Stimulated activated CD4-positive, alpha-beta T cell treated with anti-CD3 and anti-CD28 coated beads, Interleukin-12 subunit alpha, Interleukin-12 subunit beta, amount 100 ng/mL, for 48 hours (primary cell): ENCODE results near the gene RABIF.
"Not testable (repeated sequence)": the region's sequence is repeated elsewhere in the genome, so short reads cannot be mapped to it uniquely, and the experiment has no call there.

ENCODE experiments used
- DNase-seq, 3 donors: peaks; one replicate each; pipeline ENCODE4 v3.0.0-alpha.2; 2020; ENCODE audit warnings: low read depth in 2 of 3, low spot score in 1 of 3

Gene RABIF

DNA sequence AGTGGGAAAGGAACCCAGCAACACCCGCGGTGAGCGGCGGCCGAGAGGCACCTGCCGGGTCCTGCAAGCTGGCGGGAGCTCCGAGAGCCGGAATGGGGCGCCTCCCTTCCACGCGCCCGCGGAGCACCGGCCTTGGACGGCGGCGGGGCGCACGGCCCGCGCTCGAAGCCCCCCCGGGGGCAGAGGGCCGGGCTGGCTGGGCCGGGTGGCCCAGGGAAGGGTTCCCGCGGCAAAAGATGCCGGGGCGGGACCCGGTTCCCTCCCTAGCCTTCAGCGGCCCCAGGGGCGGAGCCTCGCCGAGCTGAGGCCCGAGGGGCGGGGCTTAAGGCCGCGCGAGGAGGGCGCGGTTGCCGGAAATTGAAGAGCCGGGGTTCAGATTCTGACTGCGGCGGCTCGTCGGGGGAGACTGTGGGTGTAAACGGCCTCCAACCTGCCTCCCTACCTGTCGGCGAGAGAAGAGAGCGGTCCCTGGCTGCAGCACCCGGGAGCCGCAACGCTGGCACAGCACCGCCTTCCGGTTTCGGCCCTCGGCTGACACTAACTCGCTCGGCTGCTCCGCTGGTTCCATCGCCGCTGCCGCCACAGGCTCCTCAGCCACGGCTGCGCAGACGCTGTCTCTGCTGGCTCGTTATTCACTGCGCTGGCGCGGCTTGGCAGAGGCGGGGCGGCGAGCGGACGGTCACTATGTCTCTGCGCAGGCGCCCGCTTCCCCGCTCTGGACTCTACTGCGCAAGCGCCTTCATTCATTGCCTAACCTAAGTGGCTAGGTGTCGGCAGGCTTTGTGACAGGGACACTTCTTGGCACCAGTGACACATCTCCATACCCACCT is at the start of gene RABIF:
Gene RABIF, minus strand, starts transcription at position 619 of the 830 bp plus-strand sequence. Its CDS starts 51 bp downstream, at position 568.
- DNase-seq: peak; percentile 90 to 96 (median 93)

DNA sequence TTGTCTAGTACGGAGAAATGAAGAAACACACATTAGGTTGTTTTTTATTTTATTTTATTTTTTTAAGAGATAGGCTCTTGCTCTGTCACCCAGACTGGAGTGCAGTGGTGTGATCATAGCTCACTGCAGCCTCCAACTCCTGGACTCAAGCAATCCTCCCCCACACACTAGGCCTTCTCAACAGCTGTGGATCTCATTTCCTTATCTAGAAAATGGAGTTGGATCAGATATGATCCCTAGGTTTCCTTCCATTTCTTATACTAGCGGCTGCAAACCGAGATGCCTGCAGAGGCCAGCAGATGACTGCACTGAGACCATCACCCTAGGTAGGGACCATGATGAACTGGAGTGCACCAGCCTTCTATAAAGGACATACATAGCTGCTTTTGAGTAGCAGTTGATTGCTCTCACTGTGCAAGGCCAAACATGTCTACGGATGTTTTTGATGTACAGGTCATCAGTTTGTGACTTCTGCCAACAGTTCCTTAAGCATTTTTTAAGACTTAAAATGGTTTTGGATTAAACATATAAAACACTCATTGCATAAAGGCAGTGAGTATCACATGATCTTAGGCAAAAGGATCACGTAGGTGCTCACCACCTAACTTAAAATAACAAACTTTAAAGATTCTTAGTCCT is 49.5 kb upstream of the RABIF start:
- no peak for DNase-seq

DNA sequence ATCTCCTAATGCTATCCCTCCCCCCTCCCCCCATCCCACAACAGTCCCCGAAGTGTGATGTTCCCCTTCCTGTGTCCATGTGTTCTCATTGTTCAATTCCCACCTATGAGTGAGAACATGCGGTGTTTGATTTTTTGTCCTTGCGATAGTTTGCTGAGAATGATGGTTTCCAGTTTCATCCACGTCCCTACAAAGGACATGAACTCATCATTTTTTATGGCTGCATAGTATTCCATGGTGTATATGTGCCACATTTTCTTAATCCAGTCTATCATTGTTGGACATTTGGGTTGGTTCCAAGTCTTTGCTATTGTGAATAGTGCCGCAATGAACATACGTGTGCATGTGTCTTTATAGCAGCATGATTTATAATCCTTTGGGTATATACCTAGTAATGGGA is 47.5 kb upstream of the RABIF start:
- not testable (repeated sequence) for DNase-seq

DNA sequence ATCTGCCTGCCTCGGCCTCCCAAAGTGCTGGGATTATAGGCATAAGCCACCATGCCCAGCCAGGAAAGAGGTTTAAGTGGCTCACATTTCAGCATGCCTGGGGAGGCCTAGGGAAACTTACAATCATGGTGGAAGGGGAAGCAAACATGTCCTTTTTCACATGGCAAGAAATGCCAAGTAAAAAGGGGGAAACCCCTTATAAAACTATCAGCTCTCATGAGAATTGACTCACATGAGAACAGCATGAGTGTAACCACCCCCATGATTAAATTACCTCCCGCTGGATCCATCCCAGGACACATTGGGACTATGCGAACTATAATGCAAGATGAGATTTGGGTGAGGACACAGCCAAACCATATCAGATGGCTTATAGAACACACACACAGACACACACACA is 46.9 kb upstream of the RABIF start:
- no peak for DNase-seq

DNA sequence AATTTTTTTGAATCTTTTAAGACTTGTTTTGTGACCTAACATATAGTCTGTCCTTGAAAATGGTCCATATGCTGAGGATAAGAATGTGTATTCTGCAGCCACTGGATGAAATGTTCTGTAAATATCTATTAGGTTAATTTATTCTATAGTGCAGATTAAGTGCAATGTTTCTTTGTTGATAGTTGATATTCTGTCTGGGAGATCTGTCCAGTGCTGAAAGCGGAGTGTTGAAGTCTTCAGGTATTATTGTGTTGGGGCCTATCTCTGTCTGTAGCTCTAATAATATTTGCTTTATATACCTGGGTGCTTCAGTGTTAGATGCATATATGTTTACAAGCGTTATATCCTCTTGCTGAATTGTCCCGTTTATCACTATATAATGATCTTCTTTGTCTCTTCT is 45.8 kb upstream of the RABIF start:
- no peak for DNase-seq

DNA sequence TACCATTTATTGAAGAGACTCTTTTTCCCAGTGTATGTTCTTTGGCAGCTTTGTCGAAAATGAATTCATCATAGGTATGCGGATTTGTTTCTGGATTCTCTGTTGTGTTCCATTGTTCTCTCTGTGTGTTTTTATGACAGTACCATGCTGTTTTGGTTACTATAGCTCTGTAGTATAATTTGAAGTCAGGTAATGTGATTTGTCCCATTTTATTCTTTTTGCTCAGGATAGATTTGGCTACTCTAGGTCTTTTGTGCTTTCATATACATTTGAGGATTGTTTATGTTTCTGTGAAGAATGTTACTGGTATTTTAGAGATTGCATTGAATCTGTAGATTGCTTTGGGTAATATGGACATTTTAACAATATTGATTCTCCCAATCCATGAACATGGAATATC is 43.5 kb upstream of the RABIF start:
- DNase-seq: no peak

DNA sequence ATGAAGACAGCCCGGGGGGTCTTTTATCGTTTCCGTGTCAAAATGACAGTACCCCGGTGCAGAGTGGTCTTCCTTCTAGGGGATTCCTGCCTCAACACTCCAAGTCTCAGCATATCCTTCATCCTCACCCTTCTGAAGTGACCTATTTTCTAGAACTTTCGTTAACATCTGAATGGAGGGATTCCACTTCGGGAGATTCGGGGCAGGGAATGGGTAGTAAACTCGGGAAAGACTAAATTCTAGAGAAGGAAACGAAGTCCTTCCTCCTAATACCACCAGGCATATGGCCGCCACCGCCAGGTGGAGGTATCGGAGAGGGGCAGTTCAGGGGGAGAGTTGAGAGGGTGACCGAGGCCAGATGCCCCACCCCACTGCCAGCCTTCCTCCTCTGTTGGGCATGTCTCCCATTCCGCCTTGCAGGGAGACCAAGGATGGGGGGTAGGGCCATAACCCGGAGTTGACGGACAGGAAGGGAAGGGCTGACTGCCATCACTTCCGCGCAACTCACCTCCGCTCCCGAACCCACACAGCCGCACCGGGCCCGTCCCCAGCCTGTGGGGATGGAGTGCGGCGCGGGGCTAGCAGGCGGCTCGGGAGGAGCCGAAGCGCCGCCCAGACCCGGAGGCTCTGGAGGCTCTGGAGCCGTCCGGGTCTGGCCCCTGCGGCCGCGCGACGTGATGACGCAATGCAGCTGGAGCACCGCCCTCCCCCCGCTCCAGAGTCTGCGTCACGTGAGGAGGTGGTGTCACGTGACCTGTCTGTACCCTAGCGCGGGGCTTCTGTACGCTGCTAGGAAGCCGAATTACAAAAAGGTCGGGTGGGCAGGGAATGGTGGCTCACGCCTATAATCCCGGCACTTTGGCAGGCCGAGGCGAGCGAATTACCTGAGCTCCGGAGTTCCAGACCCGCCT is 37.9 kb upstream of the RABIF start, which contains the start of gene KLHL12:
Gene KLHL12, minus strand, starts transcription at position 654 of the 911 bp plus-strand sequence. CDS start 2,072 bp downstream, outside the sequence.
- peak; percentile 93 to 94 (median 94) for DNase-seq

DNA sequence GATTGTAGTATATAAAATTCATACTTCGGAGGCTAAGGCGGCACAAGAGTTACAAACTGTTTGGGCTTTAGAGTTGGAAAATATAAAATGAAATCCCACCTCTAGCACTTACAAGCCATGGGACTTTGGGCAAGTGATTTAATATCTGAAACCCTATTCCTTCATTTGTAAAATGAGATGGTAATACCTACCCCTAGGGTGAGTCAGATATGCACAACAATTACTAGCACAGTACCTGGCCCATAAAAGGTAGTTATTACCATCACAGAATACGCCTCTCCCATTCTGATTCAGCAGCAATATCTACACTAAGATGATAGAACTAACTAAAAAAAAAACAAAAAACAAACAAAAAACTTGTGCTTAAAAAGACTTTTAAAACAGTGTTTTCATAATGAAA is 34.6 kb upstream of the RABIF start:
- no peak for DNase-seq

DNA sequence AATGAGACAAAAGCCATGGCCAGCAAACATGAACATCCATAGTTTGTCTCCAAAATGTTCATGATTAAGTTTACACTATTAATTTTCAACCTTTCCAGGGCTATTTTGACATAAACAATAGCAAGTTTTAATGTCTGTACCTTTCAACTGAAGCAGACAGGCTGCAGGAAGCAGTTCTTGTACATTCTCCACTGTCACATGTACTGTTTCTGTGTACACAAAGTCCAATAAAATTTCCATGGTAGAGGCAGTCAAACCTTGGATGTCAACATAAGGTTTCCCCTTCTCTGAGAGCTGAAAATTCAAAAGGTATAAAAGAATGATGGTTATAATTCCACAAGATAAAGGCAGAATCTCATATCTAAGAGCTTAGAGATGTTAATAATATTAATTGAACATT is 30.7 kb upstream of the RABIF start:
- DNase-seq: no peak

DNA sequence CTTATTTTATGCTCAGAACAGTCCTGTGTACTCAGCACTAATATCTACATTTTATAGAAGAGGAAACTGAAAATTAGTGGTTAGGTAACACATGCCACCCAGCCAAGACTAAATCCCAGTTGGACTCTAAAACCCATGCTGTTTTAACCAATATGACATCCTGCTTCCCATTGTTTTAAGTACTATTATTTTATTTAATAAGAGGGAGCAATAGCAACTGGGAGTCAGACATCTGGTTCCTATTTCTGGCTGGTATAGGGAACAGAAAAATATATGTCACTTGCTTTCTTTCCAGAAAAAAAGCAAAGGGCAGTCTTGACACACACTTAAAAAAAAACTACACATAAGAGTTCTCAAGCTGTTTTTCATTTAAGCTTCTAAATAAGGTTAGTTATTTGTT is 26.2 kb upstream of the RABIF start:
- DNase-seq: no peak

DNA sequence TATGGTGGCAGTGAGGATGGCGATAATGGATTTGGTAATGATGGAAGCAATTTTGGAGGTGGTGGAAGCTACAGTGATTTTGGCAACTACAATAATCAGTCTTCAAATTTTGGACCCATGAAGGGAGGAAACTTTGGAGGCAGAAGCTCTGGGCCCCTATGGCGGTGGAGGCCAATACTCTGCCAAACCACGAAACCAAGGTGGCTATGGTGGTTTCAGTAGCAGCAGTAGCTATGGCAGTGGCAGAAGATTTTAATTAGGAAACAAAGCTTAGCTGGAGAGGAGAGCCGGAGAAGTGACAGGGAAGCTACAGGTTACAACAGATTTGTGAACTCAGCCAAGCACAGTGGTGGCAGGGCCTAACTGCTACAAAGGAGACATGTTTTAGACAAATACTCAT is 23.5 kb upstream of the RABIF start:
- not testable (repeated sequence) for DNase-seq

DNA sequence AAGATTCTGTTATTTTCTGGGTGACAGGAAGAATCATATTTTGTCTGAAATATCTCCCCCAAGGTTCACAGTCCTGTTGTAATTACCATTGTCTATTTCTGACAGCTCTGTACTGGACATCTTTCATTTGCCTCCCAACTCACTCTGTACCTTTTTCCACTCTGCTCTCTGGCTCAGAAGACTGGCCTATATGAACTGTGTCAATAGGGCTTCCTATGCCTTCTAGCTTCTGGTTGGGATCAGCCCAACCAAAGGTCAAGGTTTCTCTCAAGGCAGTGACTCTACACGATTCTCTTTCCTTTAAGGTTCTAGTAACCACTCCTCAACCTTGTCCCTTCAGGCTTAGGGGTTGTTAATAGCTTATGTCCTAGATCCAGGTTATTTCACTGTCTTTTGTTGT is 20.5 kb upstream of the RABIF start:
- no peak for DNase-seq

DNA sequence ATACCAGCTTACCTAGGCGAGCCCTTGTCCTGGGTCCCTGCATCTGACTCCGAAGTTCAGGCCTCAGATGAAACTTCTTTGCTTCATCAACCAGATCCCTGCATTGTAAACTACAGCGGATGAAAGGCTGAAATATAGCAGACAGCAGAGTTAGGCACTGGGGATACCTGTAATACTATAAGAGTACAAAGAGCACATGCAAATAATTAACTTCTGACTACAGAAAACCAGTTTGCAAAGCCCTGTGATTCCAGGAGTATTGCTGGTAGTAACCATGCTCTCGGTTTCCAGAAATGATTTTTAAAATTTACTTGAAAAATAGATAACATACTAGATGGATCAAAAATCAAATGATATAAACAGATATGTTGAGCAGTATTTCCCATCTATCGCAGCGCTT is 20.0 kb upstream of the RABIF start:
- DNase-seq: no peak

DNA sequence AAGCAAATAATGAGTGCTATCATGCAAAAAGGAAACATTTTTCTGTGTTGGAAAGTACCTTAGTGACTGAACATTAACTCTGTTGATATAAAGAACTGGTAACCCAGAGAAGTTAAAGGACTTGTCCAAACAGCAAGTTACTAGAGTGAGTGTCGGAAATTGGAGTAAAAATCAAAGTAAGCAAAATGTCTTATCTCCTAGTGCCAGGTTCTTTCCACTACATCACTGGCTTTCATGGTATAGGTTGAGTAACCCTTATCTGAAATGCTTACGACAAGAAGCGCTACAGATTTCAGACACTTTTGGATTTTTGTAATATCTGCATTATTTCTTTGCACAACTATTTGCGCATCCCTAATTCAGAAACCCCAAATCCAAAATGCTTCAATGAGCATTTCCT is 16.4 kb upstream of the RABIF start:
- no peak for DNase-seq

DNA sequence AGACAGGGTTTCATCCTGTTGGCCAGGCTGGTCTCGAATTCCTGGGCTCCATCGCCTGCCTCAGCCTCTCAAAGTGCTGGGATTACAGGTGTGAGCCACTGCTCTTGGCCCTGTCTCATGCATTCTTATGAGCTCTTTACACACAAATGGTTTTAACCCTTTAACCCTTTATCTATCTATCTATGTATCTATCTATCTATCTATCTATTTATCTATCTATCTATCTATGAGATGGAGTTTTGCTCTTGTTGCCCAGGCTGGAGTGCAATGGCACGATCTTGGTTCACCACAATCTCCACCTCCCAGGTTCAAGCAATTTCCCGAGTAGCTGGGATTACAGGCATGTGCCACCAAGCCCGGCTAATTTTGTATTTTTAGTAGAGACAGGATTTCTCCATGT is 14.9 kb upstream of the RABIF start:
- DNase-seq: not testable (repeated sequence)

DNA sequence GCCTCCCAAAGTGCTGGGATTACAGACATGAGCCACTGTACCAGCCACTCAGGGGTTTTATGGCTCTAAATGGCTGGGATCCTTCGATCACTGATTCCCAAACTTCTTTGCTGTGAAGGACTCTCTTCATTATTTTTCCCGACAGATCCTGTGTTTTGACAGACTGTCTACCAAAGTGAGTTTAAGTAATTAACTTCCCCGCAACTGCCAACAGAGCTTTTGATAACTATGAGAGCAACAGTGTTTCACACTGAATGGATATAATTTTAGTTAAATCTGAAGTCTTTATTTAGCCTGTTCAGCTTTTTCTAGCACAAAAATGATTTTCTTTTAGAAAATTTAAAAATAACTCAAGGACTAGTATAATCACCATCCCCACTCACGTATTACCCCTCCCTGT is 12.6 kb upstream of the RABIF start:
- no peak for DNase-seq

DNA sequence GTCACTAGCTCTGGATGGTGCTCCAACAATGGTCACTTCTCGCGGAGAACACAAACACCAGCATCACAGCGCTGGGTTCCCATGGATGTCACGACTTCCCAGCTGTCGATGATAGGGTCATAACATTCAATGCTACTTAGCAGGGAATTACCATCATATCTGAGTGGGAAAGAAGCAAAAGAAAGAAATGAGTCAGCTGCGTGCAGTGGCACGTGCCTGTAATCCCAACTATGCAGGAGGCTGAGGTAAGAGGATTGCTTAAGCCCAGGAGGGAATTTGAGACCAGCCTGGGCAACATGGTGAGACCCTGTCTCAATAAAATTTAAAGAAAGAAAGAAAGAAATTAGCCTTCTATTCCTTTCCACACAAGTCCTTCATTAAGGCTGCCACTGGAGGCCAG is 3.6 kb upstream of the RABIF start:
- DNase-seq: no peak

DNA sequence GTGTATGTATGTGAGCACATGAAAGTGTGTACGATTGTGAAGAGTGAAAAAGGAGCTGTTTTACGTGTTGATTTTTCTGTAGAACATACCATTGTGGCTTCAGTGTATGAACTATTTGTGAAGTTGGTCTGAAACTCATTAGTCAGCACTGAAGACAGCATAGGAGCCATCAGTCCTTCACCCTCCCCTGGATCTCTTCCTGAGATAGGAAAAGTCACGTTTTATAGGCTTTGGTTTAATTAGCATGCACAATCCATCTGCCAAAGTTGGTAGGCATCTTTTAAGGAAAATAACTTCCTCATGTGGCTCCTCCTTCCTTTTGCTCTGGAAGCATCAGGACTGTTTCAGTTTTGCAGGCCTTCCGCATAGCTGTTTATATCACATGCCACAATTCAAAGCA is 1.4 kb upstream of the RABIF start:
- no peak for DNase-seq

DNA sequence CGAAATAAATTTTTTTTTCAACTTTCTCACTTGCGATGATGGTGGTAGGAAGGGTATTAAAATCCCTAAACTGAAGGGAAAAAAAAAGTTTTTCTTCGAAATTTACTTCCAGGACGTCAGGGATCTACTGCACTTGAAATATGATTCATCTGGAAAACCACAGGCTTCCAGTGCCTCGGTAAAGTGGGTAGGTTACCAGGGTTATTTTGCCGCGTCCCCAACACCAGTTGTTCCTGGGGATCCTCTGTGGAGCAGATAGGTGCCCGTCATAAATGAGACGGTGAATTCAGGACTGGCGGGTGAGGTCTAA is 773 bp downstream of the RABIF start:
- DNase-seq: no peak

DNA sequence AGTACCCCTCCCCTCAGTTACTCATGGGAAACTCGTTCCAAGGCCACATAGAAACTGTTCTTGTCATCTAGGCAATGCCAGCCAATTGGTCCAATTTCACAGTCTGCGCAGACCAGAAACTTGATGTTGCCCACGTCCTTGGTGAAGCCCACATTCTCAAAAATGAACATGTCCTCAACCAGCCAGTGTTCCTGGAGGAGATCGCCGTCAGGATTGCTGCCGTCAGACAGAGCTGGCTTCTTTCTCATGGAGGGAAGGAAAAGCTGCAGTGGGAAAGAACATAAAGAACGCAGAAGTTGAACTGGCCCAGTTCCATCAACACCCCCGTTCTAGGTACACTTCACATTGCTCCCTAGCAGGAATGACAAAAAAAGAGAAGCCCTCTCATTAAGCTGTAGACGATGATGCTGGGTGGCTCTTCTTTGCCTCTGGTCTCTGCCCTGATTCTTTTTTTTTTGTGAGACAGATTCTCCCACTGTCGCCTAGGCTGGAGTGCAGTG is 7.9 kb downstream of the RABIF start:
- DNase-seq: no peak

DNA sequence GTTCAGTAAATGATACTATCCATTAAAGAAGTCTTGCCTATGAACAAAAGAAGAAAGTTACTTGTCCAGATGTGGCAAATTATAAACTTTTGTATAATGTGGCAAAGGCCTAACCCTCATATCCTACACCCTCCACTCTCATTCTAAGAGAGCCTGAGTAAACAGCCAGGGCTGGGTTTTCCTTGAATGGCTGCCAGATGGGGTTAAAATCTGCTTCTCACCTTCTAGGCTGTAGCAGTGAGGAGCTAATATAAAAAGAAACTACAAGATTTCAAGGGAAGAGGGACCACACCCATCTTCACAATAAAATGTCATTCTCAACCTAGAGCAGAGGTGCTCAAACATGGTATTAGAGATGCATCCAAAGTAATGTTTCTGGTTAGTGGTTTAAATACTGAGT is 8.9 kb downstream of the RABIF start:
- DNase-seq: no peak

DNA sequence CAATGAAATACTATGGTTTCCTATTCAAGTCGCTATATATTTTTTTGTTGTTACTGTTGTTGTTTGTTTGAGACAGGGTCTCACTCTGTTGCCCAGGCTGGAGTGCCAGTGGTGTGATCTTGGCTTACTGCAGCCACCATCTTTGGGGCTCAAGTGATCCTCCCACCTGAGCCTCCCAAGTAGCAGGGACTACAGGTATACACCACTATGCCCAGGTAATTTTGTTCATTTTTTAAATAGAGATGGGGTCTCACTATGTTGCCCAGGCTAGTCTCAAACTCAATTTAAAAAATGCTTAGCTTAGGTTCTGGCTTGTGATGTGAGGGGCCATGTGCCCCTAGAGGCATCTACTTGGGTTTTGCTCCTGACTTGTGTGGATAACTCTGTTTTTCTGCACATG is 9.8 kb downstream of the RABIF start:
- no peak for DNase-seq
